HG03095 (cell line): ENCODE results near the gene NCKAP1.
"Not testable (repeated sequence)": the region's sequence is repeated elsewhere in the genome, so short reads cannot be mapped to it uniquely, and the experiment has no call there.

ENCODE experiments used
- ATAC-seq: cut with Tn5 transposase; IDR thresholded peaks from one replicate; pipeline ENCODE4 v1.9.1; 2021; ENCODE audit warnings: moderate library complexity; ENCODE audit not compliant: unreplicated experiment

The NCKAP1 gene, protein sequence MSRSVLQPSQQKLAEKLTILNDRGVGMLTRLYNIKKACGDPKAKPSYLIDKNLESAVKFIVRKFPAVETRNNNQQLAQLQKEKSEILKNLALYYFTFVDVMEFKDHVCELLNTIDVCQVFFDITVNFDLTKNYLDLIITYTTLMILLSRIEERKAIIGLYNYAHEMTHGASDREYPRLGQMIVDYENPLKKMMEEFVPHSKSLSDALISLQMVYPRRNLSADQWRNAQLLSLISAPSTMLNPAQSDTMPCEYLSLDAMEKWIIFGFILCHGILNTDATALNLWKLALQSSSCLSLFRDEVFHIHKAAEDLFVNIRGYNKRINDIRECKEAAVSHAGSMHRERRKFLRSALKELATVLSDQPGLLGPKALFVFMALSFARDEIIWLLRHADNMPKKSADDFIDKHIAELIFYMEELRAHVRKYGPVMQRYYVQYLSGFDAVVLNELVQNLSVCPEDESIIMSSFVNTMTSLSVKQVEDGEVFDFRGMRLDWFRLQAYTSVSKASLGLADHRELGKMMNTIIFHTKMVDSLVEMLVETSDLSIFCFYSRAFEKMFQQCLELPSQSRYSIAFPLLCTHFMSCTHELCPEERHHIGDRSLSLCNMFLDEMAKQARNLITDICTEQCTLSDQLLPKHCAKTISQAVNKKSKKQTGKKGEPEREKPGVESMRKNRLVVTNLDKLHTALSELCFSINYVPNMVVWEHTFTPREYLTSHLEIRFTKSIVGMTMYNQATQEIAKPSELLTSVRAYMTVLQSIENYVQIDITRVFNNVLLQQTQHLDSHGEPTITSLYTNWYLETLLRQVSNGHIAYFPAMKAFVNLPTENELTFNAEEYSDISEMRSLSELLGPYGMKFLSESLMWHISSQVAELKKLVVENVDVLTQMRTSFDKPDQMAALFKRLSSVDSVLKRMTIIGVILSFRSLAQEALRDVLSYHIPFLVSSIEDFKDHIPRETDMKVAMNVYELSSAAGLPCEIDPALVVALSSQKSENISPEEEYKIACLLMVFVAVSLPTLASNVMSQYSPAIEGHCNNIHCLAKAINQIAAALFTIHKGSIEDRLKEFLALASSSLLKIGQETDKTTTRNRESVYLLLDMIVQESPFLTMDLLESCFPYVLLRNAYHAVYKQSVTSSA

DNA sequence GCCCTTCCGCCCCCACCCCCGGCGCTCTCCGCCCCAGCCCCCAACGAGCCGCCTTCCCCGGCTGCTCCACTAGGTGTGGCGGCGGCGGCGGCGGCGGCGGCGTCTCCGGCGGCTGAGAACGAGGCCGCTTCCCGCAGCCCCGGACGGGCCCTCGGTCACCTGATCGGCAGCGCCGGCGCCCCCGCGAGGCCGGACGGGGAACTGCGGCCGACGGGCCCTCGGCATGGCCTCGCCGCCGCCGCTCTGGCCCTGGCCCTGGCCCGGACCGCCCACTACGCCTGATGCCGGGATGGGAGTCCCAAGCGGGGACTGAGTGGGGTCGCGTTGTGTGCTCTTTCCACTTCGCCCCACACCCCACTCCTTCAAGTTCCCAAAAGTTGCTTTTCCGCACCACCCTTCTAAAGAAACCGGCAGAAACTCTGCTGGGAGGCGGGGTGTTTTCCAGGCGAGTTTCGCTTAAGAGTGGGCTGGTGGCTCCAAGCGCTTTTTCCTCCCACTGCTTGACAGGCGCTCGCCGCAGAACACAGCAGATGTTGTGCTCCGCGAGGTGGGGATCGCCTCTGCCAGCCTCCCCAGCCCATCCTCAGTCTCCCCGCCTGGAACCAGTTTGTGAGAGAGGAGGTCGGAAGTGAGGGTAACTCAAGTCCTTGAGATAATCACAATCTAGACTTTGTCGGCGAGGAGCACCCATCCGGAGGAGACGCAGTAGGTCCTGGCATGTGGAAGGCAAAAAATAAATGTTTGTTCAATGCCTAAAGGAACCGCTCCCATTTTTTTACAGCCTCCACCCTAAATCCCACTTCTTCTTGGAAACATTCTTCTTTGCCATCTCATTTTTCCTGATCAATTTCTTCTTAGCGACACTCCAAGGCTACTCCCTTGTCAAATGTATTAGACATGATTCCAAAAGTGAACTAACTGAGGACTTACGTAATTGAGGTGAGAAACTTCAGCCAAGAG is at the start of gene NCKAP1:
Gene NCKAP1, minus strand, starts transcription at position 117 of the 960 bp plus-strand sequence. CDS start 358 bp downstream, outside the sequence.
- peak; percentile 73 for ATAC-seq

DNA sequence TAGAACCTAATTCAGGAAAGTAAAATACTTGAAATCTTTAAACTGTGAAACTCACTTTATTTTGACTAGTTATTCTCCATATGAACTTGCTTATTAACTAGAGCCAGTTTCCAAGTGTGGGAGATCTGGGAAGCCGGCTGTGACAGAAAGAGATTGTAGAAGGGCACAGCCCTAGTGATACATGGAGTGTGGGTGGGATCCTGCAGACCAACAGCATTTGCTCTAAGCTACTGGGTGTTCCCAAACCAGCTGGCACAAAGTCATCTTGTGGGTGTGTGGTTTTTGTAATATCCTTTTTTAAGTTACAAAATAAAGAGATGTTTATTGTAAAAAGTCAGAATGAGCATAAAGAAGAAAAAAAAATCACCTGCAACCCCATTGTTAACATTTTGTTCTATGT is 43.7 kb upstream of the NCKAP1 start:
- no peak for ATAC-seq

DNA sequence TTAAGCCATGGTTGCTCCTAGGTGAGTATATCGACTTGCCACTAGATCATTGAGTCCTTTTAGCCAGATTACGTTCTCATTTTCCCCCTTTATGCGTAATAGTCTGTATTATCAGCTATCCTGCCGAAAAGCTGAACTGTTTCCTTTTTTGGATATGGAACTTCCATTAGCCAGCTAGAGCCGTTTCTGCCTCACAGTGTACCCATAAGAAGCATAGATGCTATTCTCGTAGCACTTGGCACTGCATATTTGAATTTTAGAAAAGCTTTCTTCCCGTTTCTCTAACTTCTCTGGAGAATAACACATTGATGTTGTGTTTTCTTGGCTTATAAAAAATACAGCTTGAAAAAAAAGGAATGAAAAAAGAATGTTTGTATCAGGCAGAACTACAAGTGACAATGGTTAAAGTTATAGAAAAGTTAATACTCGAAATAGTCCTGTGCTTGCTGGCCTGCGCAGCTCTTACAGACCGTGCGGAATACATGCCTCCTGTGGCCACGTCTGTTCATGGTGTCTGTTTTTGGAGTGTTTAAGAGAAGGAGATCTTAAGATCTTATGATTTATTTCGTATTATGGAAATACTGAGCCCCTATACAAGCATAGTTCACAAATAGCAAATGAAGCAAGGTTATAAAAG is 41.0 kb upstream of the NCKAP1 start:
- peak; percentile 27 for ATAC-seq

DNA sequence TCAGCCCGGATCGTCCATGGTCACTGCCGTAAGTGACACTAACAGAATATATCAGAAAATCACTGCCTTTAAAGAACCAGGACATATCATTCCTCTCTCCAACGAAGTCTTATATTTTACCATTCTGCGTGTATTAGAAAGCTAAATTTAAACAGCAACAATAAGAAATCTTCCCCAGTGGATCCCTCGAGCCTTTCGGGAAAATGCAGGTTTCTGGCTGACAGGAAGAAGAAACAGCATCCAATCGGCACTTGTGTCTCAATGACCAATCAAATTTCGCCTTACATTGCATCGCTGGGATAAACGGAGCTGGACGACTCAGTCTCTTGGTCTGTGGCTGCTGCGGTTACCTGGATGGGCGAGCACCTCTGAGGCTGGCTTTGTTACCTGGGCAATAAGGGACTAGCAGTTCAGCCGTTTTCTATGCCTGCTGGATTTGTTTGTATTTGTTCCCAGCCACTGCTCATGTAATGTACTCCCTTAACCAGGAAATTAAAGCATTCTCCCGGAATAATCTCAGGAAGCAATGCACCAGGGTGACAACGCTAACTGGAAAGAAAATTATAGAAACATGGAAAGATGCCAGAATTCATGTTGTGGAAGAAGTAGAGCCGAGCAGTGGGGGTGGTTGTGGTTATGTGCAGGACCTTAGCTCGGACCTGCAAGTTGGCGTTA is 40.3 kb upstream of the NCKAP1 start, which contains the start of gene DUSP19:
Gene DUSP19, plus strand, starts transcription at position 284 of the 675 bp plus-strand sequence. Its CDS starts 187 bp downstream, at position 471.
- peak; percentile 91 for ATAC-seq

DNA sequence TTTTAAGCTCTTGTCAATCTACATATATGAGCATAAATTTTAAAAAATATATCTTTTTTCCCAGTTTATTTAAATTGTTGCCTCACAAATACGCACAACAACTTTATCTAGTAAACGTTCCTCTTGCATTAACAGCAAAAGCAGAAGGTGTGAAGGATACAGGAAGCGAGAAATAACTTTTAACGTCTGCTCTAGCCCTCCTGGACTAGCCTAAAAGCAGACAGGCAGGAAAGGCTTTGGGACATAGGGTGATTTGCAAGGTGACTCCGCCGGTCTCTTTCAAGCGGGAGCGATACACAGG is 39.9 kb upstream of the NCKAP1 start:
- ATAC-seq: no peak

DNA sequence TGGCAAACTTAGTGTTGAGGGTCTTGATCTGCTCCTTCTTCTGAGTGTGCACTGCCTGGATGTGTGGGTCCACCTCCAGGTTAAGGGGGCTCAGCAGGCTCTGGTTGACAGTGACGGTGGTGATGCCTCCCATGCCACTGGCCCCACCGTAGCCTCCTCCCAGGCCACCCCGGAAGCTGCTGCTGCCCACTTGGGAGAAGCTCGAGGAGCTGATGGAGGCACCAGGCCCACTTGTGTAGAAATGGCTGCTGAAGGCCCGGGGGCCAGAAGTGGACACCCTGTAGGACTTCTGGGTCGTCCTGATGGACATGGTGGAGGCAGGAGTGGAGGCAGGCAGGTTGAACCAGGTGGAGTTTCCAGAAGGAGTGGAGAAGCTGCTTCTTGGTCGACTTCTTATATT is 33.9 kb upstream of the NCKAP1 start:
- ATAC-seq: no peak

DNA sequence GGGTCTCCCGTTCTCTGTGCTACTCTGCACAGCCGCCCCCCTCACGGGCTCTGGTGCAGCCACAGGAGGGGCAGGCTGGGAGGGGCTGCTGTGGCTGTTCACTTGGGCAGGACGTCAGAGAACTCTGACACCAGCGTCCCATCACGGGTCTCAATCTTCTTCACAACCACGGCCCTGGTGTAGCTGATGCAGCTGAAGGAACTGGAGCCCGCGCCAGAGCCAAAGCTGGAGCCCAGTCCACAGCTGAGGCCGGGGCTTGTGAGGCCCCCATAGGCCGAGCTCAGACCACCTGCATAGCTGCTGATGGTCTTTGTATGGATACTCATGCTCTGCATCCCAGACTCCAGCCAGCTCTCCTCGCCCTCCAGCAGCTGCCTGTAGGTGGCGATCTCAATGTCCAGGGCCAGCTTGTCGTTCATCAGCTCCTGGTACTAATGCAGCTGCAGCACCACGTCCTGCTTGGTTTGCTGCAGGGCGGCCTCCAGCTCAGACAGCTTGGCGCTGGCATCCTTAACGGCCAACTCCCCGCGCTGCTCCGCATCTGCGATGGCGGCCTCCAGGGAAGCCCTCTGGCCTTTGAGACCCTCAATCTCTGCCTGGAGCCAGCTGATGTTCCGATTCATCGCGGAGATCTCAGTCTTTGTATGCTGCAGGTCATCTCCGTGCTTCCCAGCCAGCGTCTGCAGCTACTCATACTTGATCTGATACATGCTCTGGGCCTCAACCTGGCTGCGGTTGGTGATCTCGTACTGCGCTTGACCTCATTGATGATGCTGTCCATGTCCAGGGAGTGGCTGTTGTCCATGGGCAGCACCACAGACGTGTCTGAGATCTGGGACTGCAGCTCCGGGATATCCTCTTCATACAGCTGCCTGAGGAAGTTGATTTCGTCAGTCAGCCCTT is 32.9 kb upstream of the NCKAP1 start:
- ATAC-seq: no peak

DNA sequence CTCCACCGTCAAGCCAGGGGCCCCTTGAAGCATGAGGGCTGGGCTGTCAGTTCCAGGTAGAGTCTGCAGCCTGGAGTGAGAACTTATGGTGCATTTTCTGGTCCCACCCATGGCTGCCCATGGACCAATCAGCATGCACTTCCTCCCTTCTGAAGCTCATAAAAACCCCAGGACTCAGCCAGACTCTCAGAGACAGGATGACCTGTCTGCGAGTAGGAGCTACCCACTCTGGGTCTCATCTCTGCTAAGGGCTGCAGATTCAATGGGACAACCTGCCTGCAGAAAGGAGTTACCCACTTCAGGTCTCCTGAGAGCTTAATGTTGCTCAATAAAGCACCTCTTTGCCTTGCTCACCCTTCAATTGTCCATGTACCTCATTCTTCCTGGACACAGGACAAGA is 30.9 kb upstream of the NCKAP1 start:
- ATAC-seq: no peak

DNA sequence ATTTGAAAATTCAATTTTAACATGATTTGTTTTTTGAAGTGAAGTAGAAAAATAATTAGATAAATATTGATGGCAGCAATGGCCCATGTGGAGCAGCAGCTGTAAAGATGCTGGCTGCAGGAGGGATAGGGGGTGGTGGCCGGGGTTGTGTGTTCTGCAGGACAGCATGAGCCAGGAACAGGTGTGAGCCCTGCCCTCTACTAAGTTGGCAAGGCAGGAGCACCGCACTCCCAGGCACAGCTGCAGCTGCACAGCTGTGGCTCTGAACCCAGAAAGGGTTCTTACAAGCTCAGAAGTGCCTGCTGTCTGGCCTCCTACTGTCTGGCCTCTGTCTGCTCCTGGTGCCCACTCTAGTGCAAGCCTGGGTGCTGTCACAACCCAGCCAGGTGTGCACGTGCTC is 30.3 kb upstream of the NCKAP1 start:
- ATAC-seq: no peak

DNA sequence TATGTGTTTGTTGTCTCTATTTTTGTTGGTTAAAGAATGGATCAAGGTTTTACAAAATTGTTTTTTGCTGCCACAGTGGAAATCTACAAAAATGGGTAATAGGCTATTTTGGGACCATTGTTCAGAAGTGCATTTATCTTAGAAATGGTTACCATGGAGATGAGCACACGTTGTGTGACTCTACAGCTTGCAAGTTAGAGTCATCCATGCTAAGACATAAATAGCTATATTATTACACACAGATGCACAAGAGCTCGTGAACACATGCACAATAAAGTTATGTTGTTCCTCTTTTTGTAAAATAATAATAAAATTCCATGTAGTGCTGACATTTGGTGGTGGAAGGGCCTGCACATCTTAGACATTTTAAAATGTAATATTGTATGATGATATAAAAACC is 24.8 kb upstream of the NCKAP1 start:
- ATAC-seq: no peak

DNA sequence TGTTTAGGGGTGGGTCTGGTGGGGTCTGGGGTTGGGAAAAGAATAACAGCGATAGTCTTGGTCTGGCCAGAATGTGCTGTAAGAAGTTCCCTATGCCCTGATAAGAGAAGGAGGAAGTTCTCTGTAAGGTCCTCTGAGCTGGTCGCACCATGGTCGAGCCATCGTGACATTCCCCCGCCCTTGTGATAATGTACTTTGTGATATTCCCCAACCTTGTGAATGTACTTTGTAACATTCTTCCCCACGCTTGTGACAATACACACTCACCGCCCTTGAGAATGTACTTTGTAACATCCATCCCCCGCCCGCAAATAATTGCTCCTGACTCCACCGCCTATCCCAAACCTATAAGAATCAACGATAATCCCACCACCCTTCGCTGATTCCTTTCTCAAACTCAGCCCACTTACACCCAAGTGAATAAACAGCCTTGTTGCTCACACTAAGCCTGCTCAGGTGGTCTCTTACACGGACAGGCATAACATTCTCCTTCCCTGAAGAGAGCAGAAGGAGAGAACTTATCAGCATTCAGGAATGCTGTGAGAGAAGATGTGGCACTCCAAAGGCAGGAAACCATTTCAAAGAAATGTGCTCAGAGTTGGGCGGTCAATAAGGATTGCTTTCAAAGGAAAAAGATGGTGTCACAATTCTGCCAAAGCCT is 22.4 kb upstream of the NCKAP1 start:
- ATAC-seq: no peak

DNA sequence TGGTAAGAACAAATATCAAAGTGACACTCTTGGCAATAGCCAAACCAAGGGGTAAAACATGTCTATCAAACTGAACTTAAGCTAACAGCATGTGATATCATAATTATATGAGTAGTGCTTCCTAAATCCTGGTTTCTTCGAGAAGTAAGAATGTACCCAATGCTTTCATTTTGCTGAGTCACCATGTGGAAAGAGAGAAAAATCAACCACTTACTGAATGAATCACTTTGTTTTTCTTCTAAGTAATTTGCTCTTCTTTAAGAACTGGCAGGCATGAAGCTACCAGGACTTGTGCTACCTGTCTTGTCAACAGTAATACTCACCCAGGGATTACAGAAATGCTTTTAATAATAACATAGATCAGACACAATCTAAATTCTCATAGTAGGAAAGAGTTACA is 21.3 kb upstream of the NCKAP1 start:
- no peak for ATAC-seq

DNA sequence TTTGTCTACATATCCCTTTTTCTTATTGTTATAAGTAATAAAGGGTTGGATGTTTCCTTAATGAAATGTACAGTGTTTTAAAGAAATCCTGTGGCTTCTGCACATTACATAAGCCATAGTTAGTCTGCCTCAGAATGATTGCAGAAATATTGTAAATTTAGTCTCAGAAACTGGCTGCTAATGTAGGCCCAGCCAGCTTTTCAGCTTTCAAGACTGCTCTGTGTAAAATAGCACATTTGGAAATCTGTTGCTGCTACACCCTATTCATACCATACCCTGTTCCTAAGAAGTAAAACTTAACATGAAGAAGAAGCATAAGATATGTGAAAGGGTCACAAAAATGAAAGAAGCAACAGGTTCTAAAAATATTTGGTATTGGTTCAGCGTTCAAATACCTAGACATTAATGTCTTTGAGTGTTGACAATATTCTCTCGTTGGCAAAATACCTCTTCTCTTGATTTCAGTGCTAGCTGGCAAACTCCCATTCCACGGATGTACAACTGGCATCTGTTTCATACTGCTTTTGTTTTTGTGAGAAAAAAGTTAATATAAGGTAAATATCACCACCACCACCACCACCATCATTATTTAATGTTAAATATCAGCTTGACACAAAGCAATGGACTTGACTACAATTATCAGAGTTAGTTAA is 19.2 kb upstream of the NCKAP1 start:
- ATAC-seq: peak; percentile 55

DNA sequence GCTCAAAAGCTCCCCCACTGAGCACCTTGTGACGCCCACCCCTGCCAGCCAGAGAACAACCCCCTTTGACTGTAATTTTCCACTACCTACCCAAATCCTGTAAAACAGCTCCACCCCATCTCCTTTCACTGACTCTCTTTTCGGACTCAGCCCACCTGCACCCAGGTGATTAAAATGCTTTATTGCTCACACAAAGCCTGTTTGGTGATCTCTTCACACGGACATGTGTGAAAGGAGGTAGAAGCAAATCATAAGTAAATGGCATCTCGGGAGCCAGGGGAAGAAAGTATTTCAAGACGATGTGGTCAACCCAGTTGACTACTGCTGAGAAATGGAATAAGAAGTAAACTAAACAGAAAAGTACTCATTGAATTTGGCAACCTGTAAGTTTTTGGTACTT is 11.2 kb upstream of the NCKAP1 start:
- no peak for ATAC-seq

DNA sequence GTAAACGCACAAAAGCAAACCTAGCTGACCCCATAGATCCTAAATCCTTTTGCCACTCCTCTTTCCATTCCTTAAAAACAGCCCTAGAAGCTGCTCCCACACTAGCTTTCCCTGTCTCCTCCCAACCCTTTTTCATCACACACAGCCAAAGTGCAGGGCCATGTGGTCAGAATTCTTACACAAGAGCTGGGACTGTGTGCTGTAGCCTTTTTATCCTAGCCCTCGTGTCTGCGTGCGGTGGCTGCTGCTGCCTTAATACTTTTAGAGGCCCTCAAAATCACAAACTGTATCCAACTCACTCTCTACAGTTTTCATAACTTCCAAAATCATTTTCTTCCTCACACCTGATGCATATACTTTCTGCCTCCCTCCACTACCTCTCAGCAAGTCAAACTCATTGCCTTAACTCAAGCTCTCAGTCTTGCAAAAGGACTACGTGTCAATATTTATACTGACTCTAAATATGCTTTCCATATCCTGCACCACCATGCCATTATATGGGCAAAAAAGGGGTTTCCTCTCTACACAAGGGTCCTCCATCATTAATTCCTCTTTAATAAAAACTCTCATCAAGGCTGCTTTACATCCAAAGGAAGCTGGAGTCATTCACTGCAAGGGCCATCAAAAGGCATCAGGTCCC is 9.3 kb upstream of the NCKAP1 start:
- ATAC-seq: not testable (repeated sequence)

DNA sequence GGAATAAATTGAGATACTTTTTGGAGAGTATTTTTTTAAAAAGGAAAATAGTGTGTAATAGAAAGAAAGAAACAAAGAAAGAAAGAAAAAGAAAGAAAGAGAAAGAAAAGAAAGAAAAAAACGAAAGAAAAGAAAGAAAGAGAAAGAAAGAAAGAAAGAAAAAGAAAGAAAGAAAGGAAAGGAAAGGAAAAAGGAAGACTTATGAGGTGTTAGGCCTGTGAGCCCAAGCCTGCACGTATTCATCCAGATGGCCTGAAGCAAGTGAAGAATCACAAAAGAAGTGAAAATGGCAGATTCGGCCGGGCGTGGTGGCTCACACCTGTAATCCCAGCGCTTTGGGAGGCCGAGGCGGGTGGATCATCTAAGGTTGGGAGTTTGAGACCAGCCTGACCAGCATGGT is 5.3 kb upstream of the NCKAP1 start:
- not testable (repeated sequence) for ATAC-seq

DNA sequence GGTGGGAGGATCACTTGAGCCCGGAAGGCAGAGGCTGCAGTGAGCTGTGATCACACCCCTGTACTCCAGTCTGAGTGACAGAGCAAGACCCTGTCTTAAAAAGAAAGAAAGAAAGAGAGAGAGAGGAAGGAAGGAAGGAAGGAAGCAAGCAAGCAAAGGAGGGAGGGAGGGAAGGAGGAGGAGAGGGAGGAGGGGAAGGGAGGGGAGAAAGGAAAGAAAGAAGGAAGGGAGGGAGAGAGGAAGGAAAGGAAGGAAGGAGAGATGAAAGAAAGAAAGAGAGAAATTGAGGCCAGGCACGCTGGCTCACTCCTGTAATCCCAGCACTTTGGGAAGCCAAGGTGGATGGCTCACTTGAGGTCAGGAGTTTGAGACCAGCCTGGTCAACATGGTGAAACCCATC is 2.3 kb upstream of the NCKAP1 start:
- ATAC-seq: no peak
